H9 (cell line): ENCODE measurements around the gene ECEL1. TPM values are rescaled to one million over a fixed set of nuclear protein-coding genes. Genes with fewer than 3 reads are reported as not detected.
A peak's percentile ranks its signal among the peaks of the same experiment; 100 is the strongest.
"Not testable (repeated sequence)": the region's sequence is repeated elsewhere in the genome, so short reads cannot be mapped to it uniquely, and the experiment has no call there.

ENCODE experiments used
- DNase-seq: peaks from one replicate; pipeline ENCODE4 v3.0.0-alpha.2; 2017
- H2AFZ ChIP-seq: one replicate; pipeline ENCODE4 v1.6.1; 2013; ENCODE audit warnings: mild to moderate bottlenecking, low read length, control low read depth, moderate library complexity
- H2AK5ac ChIP-seq: 2 replicates; pipeline ENCODE4 v1.6.1; 2013; ENCODE audit warnings: low read length, control low read depth, mixed read lengths; ENCODE audit not compliant: insufficient read length
- H2BK120ac ChIP-seq: one replicate; pipeline ENCODE4 v1.6.1; 2013; ENCODE audit warnings: low read depth, mild to moderate bottlenecking, low read length, control low read depth, inconsistent platforms; ENCODE audit not compliant: poor library complexity, severe bottlenecking
- H2BK12ac ChIP-seq: 2 replicates; pipeline ENCODE4 v1.6.1; 2013; ENCODE audit warnings: low read length, control low read depth, mixed read lengths, low read depth; ENCODE audit not compliant: insufficient read length
- H2BK15ac ChIP-seq: 2 replicates; pipeline ENCODE4 v1.6.1; 2013; ENCODE audit warnings: low read depth, low read length, control low read depth
- H2BK20ac ChIP-seq: one replicate; pipeline ENCODE4 v1.6.1; 2013; ENCODE audit warnings: low read depth, mild to moderate bottlenecking, low read length, control low read depth, inconsistent platforms; ENCODE audit not compliant: poor library complexity, severe bottlenecking
- H2BK5ac ChIP-seq: 2 replicates; pipeline ENCODE4 v1.6.1; 2013; ENCODE audit warnings: low read length, control low read depth, mixed read lengths; ENCODE audit not compliant: insufficient read length
- H3K14ac ChIP-seq: 2 replicates; pipeline ENCODE4 v1.6.1; 2013; ENCODE audit warnings: low read length, control low read depth; ENCODE audit not compliant: insufficient read depth
- H3K18ac ChIP-seq: 2 replicates; pipeline ENCODE4 v1.6.1; 2013; ENCODE audit warnings: low read depth, mild to moderate bottlenecking, mixed read lengths, low read length, control low read depth; ENCODE audit not compliant: insufficient read length
- H3K23ac ChIP-seq: 2 replicates; pipeline ENCODE4 v1.6.1; 2013; ENCODE audit warnings: low read length, control low read depth, mixed read lengths, low read depth; ENCODE audit not compliant: insufficient read length
- H3K23me2 ChIP-seq: 2 replicates; pipeline ENCODE4 v1.6.1; 2013; ENCODE audit warnings: low read depth, mild to moderate bottlenecking, mixed read lengths, low read length, control low read depth; ENCODE audit not compliant: insufficient read length, poor library complexity, severe bottlenecking
- H3K27ac ChIP-seq: 2 replicates; pipeline ENCODE4 v1.5.1; 2013; ENCODE audit warnings: low read length, control low read depth, mixed read lengths, low read depth; ENCODE audit not compliant: insufficient read length
- H3K27me3 ChIP-seq: 2 replicates; pipeline ENCODE4 v1.6.1; 2013; ENCODE audit warnings: low read length, control low read depth, inconsistent platforms; ENCODE audit not compliant: insufficient read depth
- H3K4ac ChIP-seq: 2 replicates; pipeline ENCODE4 v1.6.1; 2013; ENCODE audit warnings: low read depth, mild to moderate bottlenecking, control low read depth, inconsistent platforms, low read length, moderate library complexity
- H3K4me1 ChIP-seq: 2 replicates; pipeline ENCODE4 v1.6.1; 2013; ENCODE audit warnings: low read length, control low read depth, inconsistent platforms; ENCODE audit not compliant: insufficient read depth
- H3K4me2 ChIP-seq: 2 replicates; pipeline ENCODE4 v1.6.1; 2013; ENCODE audit warnings: low read length, control low read depth, mixed read lengths; ENCODE audit not compliant: insufficient read length, insufficient read depth
- H3K56ac ChIP-seq: 2 replicates; pipeline ENCODE4 v1.6.1; 2013; ENCODE audit warnings: low read depth, mild to moderate bottlenecking, mixed read lengths, low read length, control low read depth; ENCODE audit not compliant: insufficient read length
- H3K79me1 ChIP-seq: 2 replicates; pipeline ENCODE4 v1.6.1; 2013; ENCODE audit warnings: low read depth, mild to moderate bottlenecking, moderate library complexity, low read length, control low read depth, inconsistent platforms; ENCODE audit not compliant: insufficient read depth, poor library complexity, severe bottlenecking
- H3K79me2 ChIP-seq: 2 replicates; pipeline ENCODE4 v1.6.1; 2013; ENCODE audit warnings: low read length, control low read depth, inconsistent platforms; ENCODE audit not compliant: insufficient read depth
- H3K9ac ChIP-seq: 2 replicates; pipeline ENCODE4 v1.6.1; 2013; ENCODE audit warnings: low read length, control low read depth, mixed read lengths; ENCODE audit not compliant: insufficient read length; ENCODE audit errors: extremely low read depth
- H3K9me3 ChIP-seq: one replicate; pipeline ENCODE4 v1.6.1; 2013; ENCODE audit warnings: low read depth, low read length, inconsistent platforms; ENCODE audit not compliant: control insufficient read depth
- H3T11ph ChIP-seq: one replicate; pipeline ENCODE4 v1.6.1; 2013; ENCODE audit warnings: mild to moderate bottlenecking, low read length, control low read depth, inconsistent platforms
- H4K20me1 ChIP-seq: one replicate; pipeline ENCODE4 v1.6.1; 2013; ENCODE audit not compliant: control insufficient read depth, insufficient read length, insufficient read depth
- H4K5ac ChIP-seq: 2 replicates; pipeline ENCODE4 v1.6.1; 2013; ENCODE audit warnings: low read depth, mild to moderate bottlenecking, mixed read lengths, low read length, control low read depth; ENCODE audit not compliant: insufficient read length
- H4K8ac ChIP-seq: replicated peaks from 2 replicates; pipeline ENCODE4 v1.6.1; 2013; ENCODE audit warnings: low read length, control low read depth, mixed read lengths, low read depth; ENCODE audit not compliant: insufficient read length
- H4K91ac ChIP-seq: 2 replicates; pipeline ENCODE4 v1.6.1; 2013; ENCODE audit warnings: low read depth, mild to moderate bottlenecking, moderate library complexity, mixed read lengths, low read length, control low read depth; ENCODE audit not compliant: insufficient read length
- H3K27ac Mint-ChIP-seq, 3 experiments: 2 replicates in 2 of 3; 3 replicates in 1 of 3; pipeline ENCODE4 v1.8.0; 2020 to 2021; ENCODE audit warnings: mixed read lengths in 3 of 3, mild to moderate bottlenecking in 1 of 3, moderate library complexity in 1 of 3
- H3K27me3 Mint-ChIP-seq: 2 replicates; pipeline ENCODE4 v1.8.0; 2021; ENCODE audit warnings: low read depth, mild to moderate bottlenecking, moderate library complexity, mixed read lengths
- H3K36me3 Mint-ChIP-seq, 3 experiments: 2 replicates in 2 of 3; 3 replicates in 1 of 3; pipeline ENCODE4 v1.8.0; 2020 to 2021; ENCODE audit warnings: low read depth in 3 of 3, mixed read lengths in 3 of 3; ENCODE audit not compliant: insufficient read depth in 1 of 3
- H3K4me1 Mint-ChIP-seq, 2 experiments: 2 replicates each; pipeline ENCODE4 v1.8.0; 2020; ENCODE audit warnings: mixed read lengths in 2 of 2
- H3K4me3 Mint-ChIP-seq, 2 experiments: 2 replicates in 1 of 2; 3 replicates in 1 of 2; pipeline ENCODE4 v1.8.0; 2020 to 2021; ENCODE audit warnings: mild to moderate bottlenecking in 2 of 2, mixed read lengths in 2 of 2, moderate library complexity in 1 of 2
- H3K9me3 Mint-ChIP-seq, 2 experiments: 2 replicates in 1 of 2; 3 replicates in 1 of 2; pipeline ENCODE4 v1.8.0; 2020; ENCODE audit warnings: mild to moderate bottlenecking in 2 of 2, mixed read lengths in 2 of 2, moderate library complexity in 1 of 2
- WGBS: extraction: QIAGEN DNeasy Blood & Tissue Kit; methylation state at CpG from one replicate; pipeline ENCODE4 v1.1.7; 2013; ENCODE audit warnings: missing lambda C conversion rate, low lambda C conversion rate, mixed read lengths; ENCODE audit not compliant: insufficient read length; ENCODE audit errors: extremely low coverage; 5-methylcytosine and 5-hydroxymethylcytosine counted together
- total RNA-seq: library from RNA; stranded (reverse); gene quantifications from 2 replicates; pipeline ENCODE4 v1.2.1, GENCODE V29; 2021

The ECEL1 gene
- total RNA-seq, 1 experiment from 2014 or later = 8.4 TPM

- not testable (repeated sequence) for H3K4me1 ChIP-seq, H3K23ac ChIP-seq, H3K18ac ChIP-seq, H3K4me2 ChIP-seq, H3K27me3 ChIP-seq, H3T11ph ChIP-seq, H4K8ac ChIP-seq, H2BK120ac ChIP-seq, H3K4me3 Mint-ChIP-seq, H3K9me3 ChIP-seq, H4K5ac ChIP-seq, H4K20me1 ChIP-seq, H2BK5ac ChIP-seq, H3K79me2 ChIP-seq, H3K56ac ChIP-seq, H3K14ac ChIP-seq, H3K4ac ChIP-seq, H2AFZ ChIP-seq, H3K9ac ChIP-seq, H2BK15ac ChIP-seq, H3K79me1 ChIP-seq, H3K27ac Mint-ChIP-seq, H3K23me2 ChIP-seq, H3K27ac ChIP-seq, H2BK20ac ChIP-seq, H2AK5ac ChIP-seq, H2BK12ac ChIP-seq, H3K27me3 Mint-ChIP-seq, H3K9me3 Mint-ChIP-seq, H3K36me3 Mint-ChIP-seq, H4K91ac ChIP-seq
- peaks cover 10% of the 10 kb centered on the region in 2 experiments for H3K4me1 Mint-ChIP-seq
- peak; percentile 22 for DNase-seq
- no CpG with 5 or more reads among the region's 10 CpGs for WGBS
Measured at GRCh38 chr2:232441922-232442321, 45.7 kb downstream of the ECEL1 start.
